Retinal pigment epithelial cell (primary cell): ENCODE measurements around the gene SSU72.
"Not testable (repeated sequence)": the region's sequence is repeated elsewhere in the genome, so short reads cannot be mapped to it uniquely, and the experiment has no call there.

Source experiments
- DNase-seq: peaks from one replicate; pipeline ENCODE4 v3.0.0-alpha.2; 2010; ENCODE audit warnings: low read depth
- H3K4me3 ChIP-seq: 2 replicates; pipeline ENCODE4 v1.5.1; 2011; ENCODE audit warnings: mild to moderate bottlenecking, low read length, control low read depth, moderate library complexity
- CTCF ChIP-seq: conservative IDR thresholded peaks from 2 replicates; pipeline ENCODE4 v1.5.1; 2011; ENCODE audit warnings: low read depth, low read length, control low read depth, inconsistent platforms

Gene SSU72

DNA sequence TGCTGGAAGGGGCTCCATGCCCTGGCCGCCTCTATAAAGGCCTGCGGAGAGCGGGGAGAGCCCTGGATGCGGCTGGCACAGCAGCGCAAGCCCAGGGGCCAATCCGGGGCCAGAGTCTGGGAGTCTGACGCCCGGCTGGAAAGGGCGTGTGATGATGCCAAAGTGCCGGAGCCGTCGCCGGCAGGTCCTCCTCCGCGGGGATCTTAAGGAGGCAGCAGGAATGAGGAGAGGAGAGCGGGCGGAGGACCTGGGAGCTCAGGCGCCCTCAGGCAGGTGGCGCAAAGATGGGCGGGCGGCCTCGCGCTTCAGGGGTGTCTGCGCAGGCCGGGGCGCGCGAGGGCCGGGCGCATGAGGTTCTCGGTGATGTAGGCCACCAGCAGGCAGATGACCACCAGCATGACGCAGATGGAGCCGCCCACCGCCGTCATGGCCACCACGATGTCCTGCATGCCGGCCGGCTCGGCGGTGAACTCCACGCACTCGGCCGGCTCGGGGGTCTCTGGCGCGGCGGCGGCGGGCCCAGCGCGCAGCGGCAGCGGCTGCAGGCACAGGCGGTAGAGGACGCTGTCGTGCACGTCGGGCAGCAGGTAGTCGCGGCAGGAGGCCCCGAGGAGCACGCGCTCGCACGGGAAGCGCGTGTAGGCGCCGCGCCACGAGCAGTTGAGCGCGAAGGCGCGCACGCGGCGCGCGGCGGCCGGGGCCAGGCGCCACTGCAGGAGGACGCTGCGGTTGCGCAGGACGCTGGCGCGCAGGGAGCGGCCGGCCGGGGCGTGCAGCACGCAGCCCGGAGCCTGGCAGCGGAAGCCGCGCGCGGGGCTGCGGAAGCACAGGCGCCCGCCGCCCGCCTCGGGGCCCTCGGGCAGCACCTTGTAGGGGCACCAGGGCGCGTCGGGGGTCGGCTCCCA is 24.6 kb upstream of the SSU72 start:
- no peak overlapping the region for H3K4me3 ChIP-seq
- no peak for DNase-seq
- TF ChIP-seq CTCF: no peak

- no peak overlapping the region for H3K4me3 ChIP-seq
- no peak for TF ChIP-seq CTCF
- no peak for DNase-seq
Observed at GRCh38 chr1:1598720-1599029, 24.0 kb upstream of the SSU72 start.

DNA sequence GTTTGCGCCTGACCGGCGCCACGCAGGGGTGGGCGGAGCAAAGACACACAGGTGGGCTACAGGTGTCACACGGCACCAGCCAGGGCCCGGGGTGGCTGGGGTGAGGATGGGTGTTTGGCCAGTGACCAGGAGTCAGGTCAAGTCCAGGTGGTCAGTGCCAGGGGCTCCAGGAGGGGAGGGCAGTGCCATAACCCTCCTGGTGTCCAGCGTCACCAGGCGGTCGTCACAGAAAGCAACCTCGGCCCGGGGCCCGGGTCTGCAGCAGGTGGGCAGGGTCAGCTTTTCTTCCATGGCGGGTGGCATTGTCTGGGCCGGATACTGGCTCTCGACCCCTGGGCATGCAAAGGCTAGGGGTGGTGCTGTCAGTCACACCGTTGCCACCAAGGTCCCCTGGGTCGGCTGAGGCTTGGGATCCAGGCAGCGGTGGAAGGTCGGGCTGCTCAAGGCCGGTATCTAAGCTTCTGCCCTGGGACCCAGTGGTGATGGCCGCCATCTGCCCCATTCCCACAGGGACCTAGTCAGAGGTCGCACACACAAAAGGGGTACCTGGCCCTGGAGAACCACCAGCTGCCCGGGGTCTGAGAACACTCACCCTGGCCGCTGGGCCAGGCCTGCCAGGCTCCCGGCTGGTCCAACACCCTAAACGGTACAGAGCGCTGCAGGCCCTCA is 23.5 kb upstream of the SSU72 start:
- no peak for TF ChIP-seq CTCF
- DNase-seq: no peak
- no peak overlapping the region for H3K4me3 ChIP-seq

DNA sequence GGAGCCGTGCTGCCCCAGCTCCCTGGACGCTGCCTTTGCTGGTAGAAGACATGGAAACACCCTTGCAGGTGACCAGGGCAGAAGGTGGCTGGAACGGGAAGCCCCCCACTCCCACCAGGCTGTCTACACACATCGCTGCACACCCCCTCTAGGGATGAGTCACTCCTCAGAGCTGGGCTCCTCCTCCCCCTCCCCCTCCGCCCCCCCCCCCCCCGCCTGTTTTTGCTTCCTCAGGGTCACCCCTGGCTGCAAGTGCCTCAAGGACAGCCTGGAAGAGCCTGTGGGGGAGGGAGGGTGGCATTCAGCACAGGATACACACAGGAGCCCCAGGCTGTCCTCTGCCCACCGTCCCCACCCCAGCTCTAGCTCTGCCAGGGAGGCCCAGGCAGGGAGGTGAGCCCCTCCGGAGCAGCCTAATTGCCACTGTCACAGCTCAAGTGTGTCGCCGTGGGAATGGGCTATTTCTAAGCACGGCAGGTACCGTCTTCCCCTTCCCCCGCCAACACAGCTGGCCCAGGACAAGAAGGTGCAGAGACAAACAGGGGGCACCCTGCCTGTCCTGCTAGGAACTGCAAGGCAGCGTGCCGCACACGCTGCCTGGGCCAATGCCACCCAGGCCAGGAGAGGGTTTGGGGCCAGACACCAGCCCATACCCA is 22.7 kb upstream of the SSU72 start:
- TF ChIP-seq CTCF: peak; percentile 53
- no peak for DNase-seq
- no peak overlapping the region for H3K4me3 ChIP-seq

DNA sequence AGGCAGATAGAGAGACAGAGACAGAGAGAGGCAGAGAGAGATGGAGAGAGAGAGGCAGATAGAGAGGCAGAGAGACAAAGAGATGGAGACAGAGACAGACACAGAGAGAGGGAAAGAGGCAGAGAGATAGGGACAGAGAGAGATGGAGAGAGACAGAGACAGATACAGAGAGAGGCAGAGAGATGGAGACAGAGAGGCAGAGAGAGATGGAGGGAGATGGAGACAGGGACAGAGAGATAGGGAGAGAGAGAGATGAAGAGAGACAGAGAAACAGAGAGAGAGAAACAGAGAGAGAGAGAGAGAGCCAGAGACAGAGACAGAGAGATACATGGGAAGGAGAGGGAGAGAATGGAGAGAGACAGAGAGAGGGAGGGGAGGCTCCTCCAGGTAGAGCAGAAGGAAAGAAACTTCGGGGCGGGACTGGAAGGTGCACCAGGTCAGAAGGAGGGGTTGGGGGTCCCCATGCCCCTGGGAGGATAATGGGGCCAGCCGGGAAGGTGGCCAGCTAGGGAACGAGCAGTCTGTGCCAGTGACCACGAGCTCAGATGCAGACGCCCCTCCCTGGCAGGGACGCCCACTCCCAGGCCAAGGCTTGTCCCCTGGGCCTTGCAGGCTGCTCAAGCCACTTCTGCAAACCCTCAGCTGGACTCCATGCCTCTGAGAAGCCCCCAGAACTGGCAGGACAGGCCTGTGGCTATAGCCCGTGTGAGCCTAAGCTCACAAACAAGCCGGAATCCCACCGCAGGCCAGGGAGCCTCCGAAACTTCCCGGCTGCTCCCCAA is 22.0 kb upstream of the SSU72 start:
- H3K4me3 ChIP-seq: no peak overlapping the region
- DNase-seq: no peak
- TF ChIP-seq CTCF: no peak

GRCh38 chr1:1595341-1595740 is 20.7 kb upstream of the SSU72 start:
- DNase-seq: not testable (repeated sequence)

More at GRCh38 chr1:1595341-1595740, 20.7 kb upstream of the SSU72 start:
- H3K4me3 ChIP-seq: not testable (repeated sequence)
